Cardiac fibroblast (primary cell): ENCODE data around the gene LSAMP.

Experiments used
- DNase-seq, 2 donors: peaks; one replicate each; pipeline versions ENCODE4 v3.0.0 to v3.0.0-alpha.2; 2010; ENCODE audit warnings: low read depth in 2 of 2
- H3K4me3 ChIP-seq, 2 donors: replicated peaks in 1 of 2; 1 replicate in 1 of 2; 2 replicates in 1 of 2; pipeline ENCODE4 v1.5.1; 2011; ENCODE audit warnings: low read depth in 2 of 2, low read length in 2 of 2, mild to moderate bottlenecking in 2 of 2, moderate library complexity in 1 of 2
- TF ChIP-seq, protein P1 (sequence below): IDR thresholded peaks from one replicate; pipeline ENCODE4 v1.5.1; 2011; ENCODE audit warnings: low read depth, mild to moderate bottlenecking, low read length, inconsistent platforms

Gene LSAMP

DNA sequence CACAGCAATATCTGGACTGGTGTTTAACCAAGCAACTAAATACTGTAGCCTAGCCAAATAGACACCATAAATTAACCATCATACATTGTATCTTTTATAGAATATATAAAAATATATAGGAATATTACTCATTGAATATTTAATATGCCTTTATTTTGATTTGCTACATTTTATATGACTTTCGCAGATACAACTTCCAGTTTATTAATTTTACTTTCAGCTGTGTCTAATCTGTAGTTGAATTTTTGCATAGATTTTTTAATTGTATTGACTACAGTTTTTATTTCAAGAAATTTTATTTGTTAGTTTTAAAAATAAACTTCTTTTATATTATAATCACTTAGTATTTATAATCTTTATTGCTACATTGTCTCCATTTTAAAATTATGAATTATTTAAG lies 299.7 kb downstream of the LSAMP start:
- TF ChIP-seq, protein P1, sequence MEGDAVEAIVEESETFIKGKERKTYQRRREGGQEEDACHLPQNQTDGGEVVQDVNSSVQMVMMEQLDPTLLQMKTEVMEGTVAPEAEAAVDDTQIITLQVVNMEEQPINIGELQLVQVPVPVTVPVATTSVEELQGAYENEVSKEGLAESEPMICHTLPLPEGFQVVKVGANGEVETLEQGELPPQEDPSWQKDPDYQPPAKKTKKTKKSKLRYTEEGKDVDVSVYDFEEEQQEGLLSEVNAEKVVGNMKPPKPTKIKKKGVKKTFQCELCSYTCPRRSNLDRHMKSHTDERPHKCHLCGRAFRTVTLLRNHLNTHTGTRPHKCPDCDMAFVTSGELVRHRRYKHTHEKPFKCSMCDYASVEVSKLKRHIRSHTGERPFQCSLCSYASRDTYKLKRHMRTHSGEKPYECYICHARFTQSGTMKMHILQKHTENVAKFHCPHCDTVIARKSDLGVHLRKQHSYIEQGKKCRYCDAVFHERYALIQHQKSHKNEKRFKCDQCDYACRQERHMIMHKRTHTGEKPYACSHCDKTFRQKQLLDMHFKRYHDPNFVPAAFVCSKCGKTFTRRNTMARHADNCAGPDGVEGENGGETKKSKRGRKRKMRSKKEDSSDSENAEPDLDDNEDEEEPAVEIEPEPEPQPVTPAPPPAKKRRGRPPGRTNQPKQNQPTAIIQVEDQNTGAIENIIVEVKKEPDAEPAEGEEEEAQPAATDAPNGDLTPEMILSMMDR, result no peak
- H3K4me3 ChIP-seq, result no peak overlapping the region
- DNase-seq, result no peak

DNA sequence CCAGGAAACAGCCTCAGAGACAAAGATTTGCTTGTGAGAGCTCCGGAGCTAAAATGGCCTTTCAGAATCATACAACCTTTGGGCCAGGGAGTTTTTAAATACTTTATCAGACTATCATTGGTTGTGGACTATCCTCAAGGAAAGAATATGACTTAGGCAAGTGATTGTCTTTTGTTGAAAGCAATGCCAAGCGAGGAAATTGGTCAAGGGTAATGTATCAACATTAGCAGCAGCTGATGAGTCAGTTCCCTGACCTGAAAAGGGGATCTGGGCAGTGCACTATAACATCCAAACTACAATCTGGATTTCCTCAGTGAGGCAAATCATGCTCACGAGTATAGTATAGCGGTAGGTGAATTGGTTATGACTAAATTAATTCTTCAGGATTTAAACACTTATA lies 303.6 kb downstream of the LSAMP start:
- no peak overlapping the region for H3K4me3 ChIP-seq
- DNase-seq, result no peak
- TF ChIP-seq, protein P1, result no peak

DNA sequence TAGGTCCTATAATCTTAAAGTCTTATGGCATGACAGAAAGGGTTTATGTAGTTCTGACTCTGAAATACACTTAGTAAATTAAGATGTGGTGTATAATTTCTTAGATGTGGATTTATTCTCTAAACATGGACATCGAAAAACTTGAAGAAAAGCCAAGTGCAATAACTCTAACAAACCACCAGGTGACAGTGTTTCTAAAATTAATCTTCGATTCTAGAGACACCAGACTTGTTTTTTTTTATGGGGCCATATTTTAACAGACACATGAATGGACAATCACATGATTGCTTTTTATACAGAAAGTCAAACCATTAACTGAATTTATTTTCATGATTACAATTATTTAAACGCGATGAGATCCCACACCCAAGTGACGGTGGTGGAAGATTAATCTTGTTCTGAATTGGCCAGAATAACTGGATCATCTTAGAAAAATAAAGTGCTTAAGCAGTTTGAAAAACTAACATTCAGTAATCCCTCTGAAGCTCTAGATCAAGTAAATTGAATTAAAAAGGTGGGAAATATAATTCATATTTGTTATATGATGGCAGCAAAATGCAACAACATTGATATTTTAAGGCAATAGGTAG lies 305.1 kb downstream of the LSAMP start:
- H3K4me3 ChIP-seq, result no peak overlapping the region
- DNase-seq, result peak; percentile 58 to 63
- TF ChIP-seq, protein P1, result peak; percentile 77

DNA sequence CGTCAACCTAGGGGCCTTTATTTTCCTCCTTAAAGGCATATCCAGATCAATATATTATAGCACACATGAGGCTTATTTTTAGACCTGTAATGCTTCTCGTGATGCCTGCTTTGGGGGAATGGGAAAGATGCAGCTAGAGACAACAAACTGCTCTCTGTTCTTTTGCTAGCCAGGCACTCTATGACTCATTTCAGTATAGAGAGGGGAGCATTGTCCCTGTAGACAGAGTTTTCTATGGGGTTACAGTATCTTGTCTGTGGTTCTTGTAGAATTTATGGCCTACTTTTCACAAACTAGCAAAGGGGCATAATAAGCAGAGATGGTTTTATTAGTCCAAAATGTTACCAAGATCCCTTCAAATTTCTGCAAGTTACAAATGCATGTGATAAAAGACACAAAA lies 305.6 kb downstream of the LSAMP start:
- H3K4me3 ChIP-seq, result no peak overlapping the region
- TF ChIP-seq, protein P1, result no peak
- peak in 1 of 2 donors; percentile 9 for DNase-seq

DNA sequence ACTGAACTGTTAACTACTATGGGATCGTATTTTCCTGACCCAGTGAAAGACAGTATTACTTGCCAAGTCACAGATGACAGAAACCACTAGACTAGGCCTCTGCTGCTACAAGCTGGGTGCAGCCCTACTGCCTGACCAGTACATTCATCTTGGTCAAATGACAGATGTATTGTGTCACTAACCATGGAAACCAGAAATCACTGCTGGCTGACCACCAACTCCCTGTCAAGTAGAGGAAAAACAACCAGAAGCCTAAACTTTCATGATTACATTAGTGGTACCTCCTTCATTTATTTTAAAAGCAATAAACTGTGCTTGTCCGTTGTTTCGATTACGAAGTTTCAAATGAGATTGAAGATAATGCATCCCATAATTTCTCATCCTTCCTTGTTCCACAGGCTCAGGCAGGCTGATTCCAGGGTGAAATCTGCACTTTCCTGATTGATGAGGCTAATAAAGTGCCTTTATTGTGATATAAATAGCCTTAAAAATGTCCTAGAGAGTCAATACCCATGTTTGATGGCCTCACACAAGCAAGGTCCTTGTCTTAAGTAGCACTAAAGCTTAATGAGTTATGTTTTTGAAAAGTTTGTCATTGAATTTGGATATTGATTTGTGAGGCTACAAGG lies 309.7 kb downstream of the LSAMP start:
- DNase-seq, result peak; percentile 71 to 92
- H3K4me3 ChIP-seq, result no peak overlapping the region
- TF ChIP-seq, protein P1, result no peak

DNA sequence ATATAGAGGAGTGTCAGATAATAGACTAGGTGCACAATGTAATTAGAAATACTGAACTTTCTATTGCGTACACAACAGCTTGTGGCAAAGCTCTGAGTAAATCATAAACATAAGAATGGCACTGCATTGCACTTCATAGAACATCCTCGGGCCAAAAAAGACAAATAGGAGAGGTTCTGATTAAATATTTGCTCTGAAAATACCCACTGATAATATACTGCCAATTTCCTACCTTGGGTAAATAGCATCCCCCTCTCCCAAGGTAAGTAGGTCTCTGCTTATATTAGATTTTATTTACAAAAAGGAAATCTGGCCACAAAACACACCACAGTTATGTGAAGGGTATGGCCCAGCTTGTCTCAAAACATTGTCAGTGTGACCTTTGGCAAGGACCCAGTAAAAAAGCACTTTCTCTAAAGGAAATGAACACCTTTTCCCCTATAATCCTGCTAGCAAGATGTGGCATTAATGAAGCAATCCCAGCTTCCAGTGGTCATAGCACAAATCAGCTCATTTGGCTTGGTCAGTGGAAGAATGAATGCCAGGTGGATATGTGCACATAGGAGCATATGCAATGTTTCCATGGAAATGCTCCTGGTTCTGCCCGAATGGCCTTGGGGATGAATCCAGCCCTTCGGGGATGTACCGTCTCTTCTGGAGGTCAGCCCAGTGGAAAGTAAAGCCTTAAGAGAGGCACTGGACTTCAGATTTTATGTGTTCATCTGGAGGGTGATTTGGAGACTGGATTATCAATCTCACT lies 315.9 kb downstream of the LSAMP start:
- no peak for DNase-seq
- TF ChIP-seq, protein P1, result no peak
- no peak overlapping the region for H3K4me3 ChIP-seq
